GM12878 (cell line): ENCODE measurements around the gene PRICKLE4. TPM values are rescaled to one million over a fixed set of nuclear protein-coding genes. Genes with fewer than 3 reads are reported as not detected.

Experiments used
- ATAC-seq: fragments of 200-7000 bp; cut with Tn5 transposase; 3 replicates; pipeline ENCODE4 v1.9.1; 2020; ENCODE audit warnings: mild to moderate bottlenecking, moderate library complexity
- BruUV-seq: library from RNA; stranded (reverse); fragments of 400-500 nt; replicated peaks from 2 replicates; lab custom pipeline; 2021; lab: Mats Ljungman, UMichigan
- CTCF ChIA-PET: fragments of 300-600 bp; sonication (Branson Sonifier 250); formaldehyde crosslinking; extraction: SDS; loops from one replicate; lab custom pipeline; 2021; ENCODE audit warnings: inconsistent platforms; lab: Yijun Ruan, JAX
- POLR2A ChIA-PET: fragments of 350-600 bp; formaldehyde crosslinking; extraction: SDS; loops from one replicate; lab custom pipeline; 2021; ENCODE audit warnings: inconsistent platforms; lab: Charles Lee
- RAD21 ChIA-PET: fragments of 300-600 bp; sonication (Branson Sonifier 250); formaldehyde crosslinking; loops from one replicate; lab custom pipeline; 2023; ENCODE audit warnings: antibody characterized with exemption; ENCODE audit not compliant: unreplicated experiment; lab: Charles Lee
- SMC1A ChIA-PET: fragments of 300-600 bp; sonication (Branson Sonifier 250); formaldehyde crosslinking; loops from one replicate; lab custom pipeline; 2023; ENCODE audit not compliant: unreplicated experiment, uncharacterized antibody; lab: Charles Lee
- DNase-seq: peaks from one replicate; pipeline ENCODE4 v3.0.0-alpha.2; 2011; ENCODE audit warnings: low read depth, low spot score
- FAIRE-seq: peaks from 3 replicates; lab custom pipeline; 2011; peaks lifted over from hg19 to GRCh38; lab: Jason Lieb, UNC
- H2AFZ ChIP-seq: 2 replicates; pipeline ENCODE4 v1.6.0; 2011; ENCODE audit warnings: low read depth, low read length, control low read depth; ENCODE audit not compliant: control insufficient read depth
- H3K27ac ChIP-seq: 2 replicates; pipeline ENCODE4 v1.5.1; 2011; ENCODE audit warnings: control low read depth; ENCODE audit not compliant: control insufficient read depth, insufficient read depth
- H3K27me3 ChIP-seq, 2 experiments: replicated peaks in 1 of 2; 2 replicates each; pipeline versions ENCODE4 v1.6.0 to v1.6.1; 2011; ENCODE audit warnings: low read length in 1 of 2; ENCODE audit not compliant: control insufficient read depth in 2 of 2, insufficient read depth in 2 of 2
- H3K36me3 ChIP-seq, 2 experiments: 2 replicates each; pipeline ENCODE4 v1.5.1; 2011; ENCODE audit warnings: low read length in 1 of 2; ENCODE audit not compliant: control insufficient read depth in 2 of 2, insufficient read depth in 2 of 2
- H3K4me1 ChIP-seq: 2 replicates; pipeline ENCODE4 v1.6.1; 2011; ENCODE audit warnings: mild to moderate bottlenecking, low read length, moderate library complexity, mixed read lengths; ENCODE audit not compliant: control insufficient read depth, insufficient read depth
- H3K4me2 ChIP-seq: 2 replicates; pipeline ENCODE4 v1.6.0; 2011; ENCODE audit warnings: control low read depth; ENCODE audit not compliant: control insufficient read depth, insufficient read depth
- H3K4me3 ChIP-seq: fragments of 200-600 bp; sonication (generic); 2 replicates; pipeline ENCODE4 v1.5.1; 2016
- H3K79me2 ChIP-seq: 2 replicates; pipeline ENCODE4 v1.6.0; 2011; ENCODE audit warnings: low read length; ENCODE audit not compliant: control insufficient read depth, insufficient read depth
- H3K9ac ChIP-seq: 2 replicates; pipeline ENCODE4 v1.8.0; 2011; ENCODE audit warnings: low read length, control low read depth, mixed read lengths; ENCODE audit not compliant: control insufficient read depth, insufficient read depth
- H3K9me3 ChIP-seq: replicated peaks from 3 replicates; pipeline ENCODE4 v1.5.1; 2011; ENCODE audit warnings: mild to moderate bottlenecking, low read length; ENCODE audit not compliant: control insufficient read depth, insufficient read depth
- H4K20me1 ChIP-seq: 2 replicates; pipeline ENCODE4 v1.6.0; 2011; ENCODE audit not compliant: control insufficient read depth, insufficient read depth
- ASH2L ChIP-seq: fragments of 300-600, 200-600 bp; sonication (generic); IDR thresholded peaks from 2 replicates; pipeline ENCODE4 v1.6.1; 2017; ENCODE audit warnings: low read depth, mild to moderate bottlenecking, borderline replicate concordance
- BCL3 ChIP-seq: IDR thresholded peaks from 2 replicates; pipeline ENCODE4 v1.6.1; 2011; ENCODE audit warnings: borderline replicate concordance, low read depth, mild to moderate bottlenecking, moderate library complexity, low read length; ENCODE audit not compliant: insufficient read depth, poor library complexity, severe bottlenecking
- CHD2 ChIP-seq: IDR thresholded peaks from 2 replicates; pipeline ENCODE4 v1.6.1; 2011; ENCODE audit warnings: low read depth, low read length, improper control_type of control experiment, borderline replicate concordance
- CTCF ChIP-seq, 3 experiments: IDR thresholded peaks in 2 of 3; conservative IDR thresholded peaks in 1 of 3; 2 replicates each; pipeline ENCODE4 v1.5.1; 2011; ENCODE audit warnings: low read depth in 3 of 3, low read length in 3 of 3, mild to moderate bottlenecking in 3 of 3, control low read depth in 2 of 3, moderate library complexity in 2 of 3, inconsistent platforms in 1 of 3, mixed read lengths in 1 of 3; ENCODE audit not compliant: control insufficient read depth in 2 of 3, insufficient read depth in 1 of 3; ENCODE audit errors: extremely low read depth in 1 of 3
- HDAC2 ChIP-seq: fragments of 200-600 bp; sonication (generic); IDR thresholded peaks from 2 replicates; pipeline ENCODE4 v1.6.1; 2017
- JUND ChIP-seq: IDR thresholded peaks from 2 replicates; pipeline ENCODE4 v1.6.1; 2012; ENCODE audit warnings: low read depth, mild to moderate bottlenecking, low read length, improper control_type of control experiment, moderate library complexity
- MTA3 ChIP-seq: IDR thresholded peaks from 2 replicates; pipeline ENCODE4 v1.6.1; 2012; ENCODE audit warnings: low read length, inconsistent platforms, borderline replicate concordance
- MYC ChIP-seq: IDR thresholded peaks from 2 replicates; pipeline ENCODE4 v1.6.1; 2011; ENCODE audit warnings: mild to moderate bottlenecking, low read length, moderate library complexity, inconsistent platforms; ENCODE audit not compliant: insufficient read depth, insufficient replicate concordance, insufficient read length, severe bottlenecking
- PML ChIP-seq: IDR thresholded peaks from 2 replicates; pipeline ENCODE4 v1.6.1; 2012; ENCODE audit warnings: low read length, inconsistent platforms
- RCOR1 ChIP-seq: conservative IDR thresholded peaks from 2 replicates; pipeline ENCODE4 v1.6.1; 2012; ENCODE audit warnings: low read depth, low read length, improper control_type of control experiment
- SMARCA5 ChIP-seq: fragments of 450-650 bp; IDR thresholded peaks from 2 replicates; pipeline ENCODE4 v1.6.1; 2017; ENCODE audit warnings: mild to moderate bottlenecking
- TBL1XR1 ChIP-seq: IDR thresholded peaks from 2 replicates; pipeline ENCODE4 v1.6.1; 2012; ENCODE audit warnings: low read depth, low read length, improper control_type of control experiment
- WGBS: methylation state at CpG from one replicate; pipeline ENCODE4 v1.1.6; 2016; ENCODE audit warnings: low lambda C conversion rate; ENCODE audit not compliant: insufficient replicate concordance, insufficient coverage; ENCODE audit errors: missing lambda C conversion rate; 5-methylcytosine and 5-hydroxymethylcytosine counted together
- in situ Hi-C: fragments of 300-500 bp; cut with MboI; formaldehyde crosslinking; loops from 9 replicates; pipeline ENCODE4 v1.14.3; 2018; ENCODE audit warnings: mixed read lengths
- intact Hi-C: fragments of 100-400 bp; cut with micrococcal nuclease; formaldehyde crosslinking; loops from one replicate; pipeline ENCODE4 v1.14.2; 2022; ENCODE audit not compliant: unreplicated experiment
- polyA plus RNA-seq, 11 experiments: library from polyadenylated mRNA; depleted of rRNA in 4 of 11; unstranded in 6 of 11; stranded (reverse) in 5 of 11; fragments of >200 nt; fragmentation: Nextera tagmentation in 4 of 11; fragmentation: Illumina TruSeq in 1 of 11; extraction: Ambion mirVana in 4 of 11; extraction: Trizol in 1 of 11; gene quantifications; 1 replicate in 1 of 11; 2 replicates in 10 of 11; pipeline versions ENCODE4 v1.2.1 to v1.2.3, GENCODE V29; 2011 to 2016; ENCODE audit warnings: inconsistent platforms in 2 of 11, missing spikeins in 2 of 11, low read depth in 1 of 11
- total RNA-seq, 4 experiments: library from RNA; depleted of rRNA in 3 of 4; stranded (reverse); fragments of >200 nt in 3 of 4; fragmentation: Illumina TruSeq in 1 of 4; extraction: Trizol in 1 of 4; gene quantifications; 2 replicates each; pipeline versions ENCODE4 v1.2.1 to v1.2.3, GENCODE V29; 2013 to 2021
- TF ChIP-seq, protein P1 (sequence below): fragments of 450-650 bp; IDR thresholded peaks from 2 replicates; pipeline ENCODE4 v1.6.1; 2018; ENCODE audit warnings: mild to moderate bottlenecking, low read depth, moderate library complexity; ENCODE audit not compliant: partially characterized antibody

The PRICKLE4 gene
- total and polyA plus RNA-seq, 10 of the 15 experiments (the other 5 are each of a cell fraction or from before 2014, with no cell fraction given): 0.33 to 0.85 (median 0.35) TPM; not detected in 7

GRCh38 chr6:41805830-41806774 is 25.5 kb downstream of the PRICKLE4 start:
- BruUV-seq: no TSS peak
- TF ChIP-seq ASH2L (no peak), CTCF (IDR thresholded peaks at IDR 0.05 in 2 of 3, conservative IDR thresholded peaks at IDR 0.05 in 1 of 3; ENCODE audit: control insufficient read depth in 2 of 3, extremely low read depth in 1 of 3, insufficient read depth in 1 of 3, low read depth in 3 of 3, low read length in 3 of 3) (no peak), JUND (no peak), BCL3 (no peak), CHD2 (no peak), HDAC2 (no peak), PML (no peak), RCOR1 (no peak), TBL1XR1 (no peak), MTA3 (no peak), SMARCA5 (no peak), MYC (no peak)
- TF ChIP-seq, protein P1, sequence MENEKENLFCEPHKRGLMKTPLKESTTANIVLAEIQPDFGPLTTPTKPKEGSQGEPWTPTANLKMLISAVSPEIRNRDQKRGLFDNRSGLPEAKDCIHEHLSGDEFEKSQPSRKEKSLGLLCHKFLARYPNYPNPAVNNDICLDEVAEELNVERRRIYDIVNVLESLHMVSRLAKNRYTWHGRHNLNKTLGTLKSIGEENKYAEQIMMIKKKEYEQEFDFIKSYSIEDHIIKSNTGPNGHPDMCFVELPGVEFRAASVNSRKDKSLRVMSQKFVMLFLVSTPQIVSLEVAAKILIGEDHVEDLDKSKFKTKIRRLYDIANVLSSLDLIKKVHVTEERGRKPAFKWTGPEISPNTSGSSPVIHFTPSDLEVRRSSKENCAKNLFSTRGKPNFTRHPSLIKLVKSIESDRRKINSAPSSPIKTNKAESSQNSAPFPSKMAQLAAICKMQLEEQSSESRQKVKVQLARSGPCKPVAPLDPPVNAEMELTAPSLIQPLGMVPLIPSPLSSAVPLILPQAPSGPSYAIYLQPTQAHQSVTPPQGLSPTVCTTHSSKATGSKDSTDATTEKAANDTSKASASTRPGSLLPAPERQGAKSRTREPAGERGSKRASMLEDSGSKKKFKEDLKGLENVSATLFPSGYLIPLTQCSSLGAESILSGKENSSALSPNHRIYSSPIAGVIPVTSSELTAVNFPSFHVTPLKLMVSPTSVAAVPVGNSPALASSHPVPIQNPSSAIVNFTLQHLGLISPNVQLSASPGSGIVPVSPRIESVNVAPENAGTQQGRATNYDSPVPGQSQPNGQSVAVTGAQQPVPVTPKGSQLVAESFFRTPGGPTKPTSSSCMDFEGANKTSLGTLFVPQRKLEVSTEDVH: no peak
- no peak overlapping the region for H3K4me3 ChIP-seq
- H3K9me3 ChIP-seq: no peaks in the 10 kb centered on the region
- H3K4me2 ChIP-seq: no peak overlapping the region
- in situ Hi-C loops (no loop called here), intact Hi-C loops (no loop called here)
- SMC1A ChIA-PET: no interaction called here
- FAIRE-seq: no peak
- no peaks in the 10 kb centered on the region for H3K79me2 ChIP-seq
- no peaks in the 10 kb centered on the region for H4K20me1 ChIP-seq
- CTCF ChIA-PET: interaction anchor here (0.7 kb wide), 1 partner anchor 110 kb away, joined by 4 read pairs; no protein-coding TSS in a partner anchor
- H3K36me3 ChIP-seq: peaks cover 0 to 5% of the 10 kb centered on the region in 2 experiments; a peak in 2 of 4 replicates
- ATAC-seq: no peak
- POLR2A ChIA-PET: interaction anchor here (0.6 kb wide), 1 partner anchor 478 kb away, joined by 4 read pairs; no protein-coding TSS in a partner anchor
- no peaks in the 10 kb centered on the region for H3K27me3 ChIP-seq
- 95% methylated on average over 58 of the region's 74 CpGs for WGBS
- H3K4me1 ChIP-seq: no peaks in the 10 kb centered on the region
- H3K9ac ChIP-seq: no peak overlapping the region
- H3K27ac ChIP-seq: no peak overlapping the region
- RAD21 ChIA-PET: no interaction called here
- no peak overlapping the region for H2AFZ ChIP-seq
- DNase-seq: no peak
